HL-60/S4 (cell line): ENCODE measurements around the gene TNFRSF4.
"Not testable (repeated sequence)": the region's sequence is repeated elsewhere in the genome, so short reads cannot be mapped to it uniquely, and the experiment has no call there.

Experiments
- in situ Hi-C: fragments of 300-500 bp; cut with MboI; formaldehyde crosslinking; loops from 2 replicates; pipeline ENCODE4 v1.14.3; 2022; ENCODE audit warnings: low sequenced_read_pairs

Gene TNFRSF4

GRCh38 chr1:1183833-1184775 is 29.8 kb downstream of the TNFRSF4 start:
- in situ Hi-C loops = no loop called here

- in situ Hi-C loops = no loop called here
These were observed 30.7 kb downstream of the TNFRSF4 start for GRCh38 chr1:1183221-1183747.

- in situ Hi-C loops = no loop called here
These were observed 31.3 kb downstream of the TNFRSF4 start for GRCh38 chr1:1182491-1183220.

GRCh38 chr1:1181938-1182410 is 32.0 kb downstream of the TNFRSF4 start:
- in situ Hi-C loops = no loop called here

GRCh38 chr1:1181129-1181937 is 32.6 kb downstream of the TNFRSF4 start:
- in situ Hi-C loops = no loop called here

GRCh38 chr1:1179983-1180861 is 33.7 kb downstream of the TNFRSF4 start:
- in situ Hi-C loops = no loop called here

GRCh38 chr1:1179346-1179982 is 34.5 kb downstream of the TNFRSF4 start:
- in situ Hi-C loops = no loop called here

- in situ Hi-C loops = no loop called here
These were observed 35.1 kb downstream of the TNFRSF4 start for GRCh38 chr1:1178794-1179331.

- in situ Hi-C loops = no loop called here
These were observed 36.3 kb downstream of the TNFRSF4 start for GRCh38 chr1:1177452-1178206.

GRCh38 chr1:1176931-1177330 is 37.0 kb downstream of the TNFRSF4 start:
- in situ Hi-C loops = no loop called here

GRCh38 chr1:1176063-1176761 is 37.7 kb downstream of the TNFRSF4 start:
- in situ Hi-C loops = not testable (repeated sequence)

- in situ Hi-C loops = no loop called here
These were observed 38.5 kb downstream of the TNFRSF4 start for GRCh38 chr1:1175221-1176062.

- in situ Hi-C loops = no loop called here
These were observed 40.0 kb downstream of the TNFRSF4 start, which contains the start of gene TTLL10 for GRCh38 chr1:1173793-1174415. TTLL10 (plus strand) TSS chr1:1173880; CDS start chr1:1179216, 5,336 bp downstream.

- in situ Hi-C loops = no loop called here
These were observed 40.7 kb downstream of the TNFRSF4 start for GRCh38 chr1:1173061-1173792.

- in situ Hi-C loops = no loop called here
These were observed 42.2 kb downstream of the TNFRSF4 start for GRCh38 chr1:1171546-1172340.
